Measurements from ENCODE around the gene IL10RB.

DNA sequence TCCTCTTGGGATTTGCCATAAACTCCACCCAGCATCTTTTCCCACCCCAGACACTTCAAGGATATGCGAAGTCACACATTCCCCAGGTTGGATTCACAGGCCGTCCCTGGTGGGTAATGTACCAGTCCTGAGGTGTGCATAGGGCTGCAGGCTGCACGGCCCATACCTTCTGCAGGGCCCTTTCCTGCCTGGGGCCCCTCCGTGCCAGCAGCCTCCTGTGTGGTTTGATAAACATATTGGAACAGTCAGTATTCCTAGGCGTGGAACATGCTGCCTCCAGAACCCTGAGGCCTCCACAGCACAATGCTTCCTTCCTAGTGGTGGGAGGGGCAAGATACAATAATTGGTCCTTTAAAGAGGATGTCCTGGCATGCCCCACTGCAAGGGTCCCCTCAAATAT lies 26.6 kb downstream of the IL10RB start:
- no peak for TF ChIP-seq HDAC2 (IDR thresholded peaks at IDR 0.05; ENCODE audit: borderline replicate concordance in 1 of 2, low read depth in 2 of 2, low read length in 2 of 2)
- TF ChIP-seq CBX8 (IDR thresholded peaks at IDR 0.05; ENCODE audit: borderline replicate concordance, low read depth, low read length): no peak
- TF ChIP-seq, protein P1, sequence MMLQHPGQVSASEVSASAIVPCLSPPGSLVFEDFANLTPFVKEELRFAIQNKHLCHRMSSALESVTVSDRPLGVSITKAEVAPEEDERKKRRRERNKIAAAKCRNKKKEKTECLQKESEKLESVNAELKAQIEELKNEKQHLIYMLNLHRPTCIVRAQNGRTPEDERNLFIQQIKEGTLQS (IDR thresholded peaks at IDR 0.05; ENCODE audit: insufficient read depth, low read depth, low read length): no peak
- TF ChIP-seq, protein P2, sequence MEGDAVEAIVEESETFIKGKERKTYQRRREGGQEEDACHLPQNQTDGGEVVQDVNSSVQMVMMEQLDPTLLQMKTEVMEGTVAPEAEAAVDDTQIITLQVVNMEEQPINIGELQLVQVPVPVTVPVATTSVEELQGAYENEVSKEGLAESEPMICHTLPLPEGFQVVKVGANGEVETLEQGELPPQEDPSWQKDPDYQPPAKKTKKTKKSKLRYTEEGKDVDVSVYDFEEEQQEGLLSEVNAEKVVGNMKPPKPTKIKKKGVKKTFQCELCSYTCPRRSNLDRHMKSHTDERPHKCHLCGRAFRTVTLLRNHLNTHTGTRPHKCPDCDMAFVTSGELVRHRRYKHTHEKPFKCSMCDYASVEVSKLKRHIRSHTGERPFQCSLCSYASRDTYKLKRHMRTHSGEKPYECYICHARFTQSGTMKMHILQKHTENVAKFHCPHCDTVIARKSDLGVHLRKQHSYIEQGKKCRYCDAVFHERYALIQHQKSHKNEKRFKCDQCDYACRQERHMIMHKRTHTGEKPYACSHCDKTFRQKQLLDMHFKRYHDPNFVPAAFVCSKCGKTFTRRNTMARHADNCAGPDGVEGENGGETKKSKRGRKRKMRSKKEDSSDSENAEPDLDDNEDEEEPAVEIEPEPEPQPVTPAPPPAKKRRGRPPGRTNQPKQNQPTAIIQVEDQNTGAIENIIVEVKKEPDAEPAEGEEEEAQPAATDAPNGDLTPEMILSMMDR (IDR thresholded peaks at IDR 0.05; ENCODE audit: control extremely low read depth in 1 of 3, insufficient read depth in 1 of 3, low read depth in 1 of 3, low read length in 3 of 3): no peak
- TF ChIP-seq CREB1 (IDR thresholded peaks at IDR 0.05): no peak

All from H1 (cell line).